ENCODE measurements around the gene STON2.

STON2 gene

DNA sequence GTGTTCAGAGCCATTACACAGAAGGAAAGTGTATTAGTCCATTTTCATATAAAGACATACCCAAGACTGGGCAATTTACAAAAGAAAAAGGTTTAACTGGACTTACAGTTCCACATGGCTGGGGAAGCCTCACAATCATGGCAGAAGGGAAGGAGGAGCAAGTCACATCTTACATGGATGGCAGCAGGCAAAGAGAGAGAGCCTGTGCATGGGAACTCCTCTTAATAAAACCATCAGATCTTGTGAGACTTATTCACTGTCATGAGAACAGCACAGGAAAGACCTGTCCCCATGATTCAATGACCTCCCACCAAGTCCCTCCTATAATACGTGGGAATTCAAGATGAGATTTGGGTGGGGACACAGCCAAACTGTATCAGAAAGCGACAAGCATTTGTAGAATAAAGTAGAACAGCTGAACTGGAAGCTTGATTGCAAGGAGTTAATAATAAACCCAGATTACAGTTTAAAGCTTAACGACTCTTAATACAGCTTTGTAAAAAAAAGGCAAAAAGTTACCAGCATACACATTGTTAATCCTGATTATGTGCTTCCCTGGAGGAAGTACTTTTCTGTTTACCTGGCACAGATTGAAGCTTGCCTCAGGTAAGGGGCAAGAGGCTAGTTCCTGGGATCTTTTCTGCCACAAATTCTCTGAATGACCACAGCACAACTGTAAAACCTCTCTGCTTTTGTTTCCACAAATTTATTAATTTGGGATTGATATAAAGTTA lies 18.1 kb upstream of the STON2 start:
- DNase-seq (ENCODE audit: low read depth): no peak
- TF ChIP-seq, protein P1, sequence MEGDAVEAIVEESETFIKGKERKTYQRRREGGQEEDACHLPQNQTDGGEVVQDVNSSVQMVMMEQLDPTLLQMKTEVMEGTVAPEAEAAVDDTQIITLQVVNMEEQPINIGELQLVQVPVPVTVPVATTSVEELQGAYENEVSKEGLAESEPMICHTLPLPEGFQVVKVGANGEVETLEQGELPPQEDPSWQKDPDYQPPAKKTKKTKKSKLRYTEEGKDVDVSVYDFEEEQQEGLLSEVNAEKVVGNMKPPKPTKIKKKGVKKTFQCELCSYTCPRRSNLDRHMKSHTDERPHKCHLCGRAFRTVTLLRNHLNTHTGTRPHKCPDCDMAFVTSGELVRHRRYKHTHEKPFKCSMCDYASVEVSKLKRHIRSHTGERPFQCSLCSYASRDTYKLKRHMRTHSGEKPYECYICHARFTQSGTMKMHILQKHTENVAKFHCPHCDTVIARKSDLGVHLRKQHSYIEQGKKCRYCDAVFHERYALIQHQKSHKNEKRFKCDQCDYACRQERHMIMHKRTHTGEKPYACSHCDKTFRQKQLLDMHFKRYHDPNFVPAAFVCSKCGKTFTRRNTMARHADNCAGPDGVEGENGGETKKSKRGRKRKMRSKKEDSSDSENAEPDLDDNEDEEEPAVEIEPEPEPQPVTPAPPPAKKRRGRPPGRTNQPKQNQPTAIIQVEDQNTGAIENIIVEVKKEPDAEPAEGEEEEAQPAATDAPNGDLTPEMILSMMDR (conservative IDR thresholded peaks at IDR 0.05; ENCODE audit: low read depth, low read length): no peak
- H3K4me3 ChIP-seq (ENCODE audit: low read depth, low read length): no peak overlapping the region

DNA sequence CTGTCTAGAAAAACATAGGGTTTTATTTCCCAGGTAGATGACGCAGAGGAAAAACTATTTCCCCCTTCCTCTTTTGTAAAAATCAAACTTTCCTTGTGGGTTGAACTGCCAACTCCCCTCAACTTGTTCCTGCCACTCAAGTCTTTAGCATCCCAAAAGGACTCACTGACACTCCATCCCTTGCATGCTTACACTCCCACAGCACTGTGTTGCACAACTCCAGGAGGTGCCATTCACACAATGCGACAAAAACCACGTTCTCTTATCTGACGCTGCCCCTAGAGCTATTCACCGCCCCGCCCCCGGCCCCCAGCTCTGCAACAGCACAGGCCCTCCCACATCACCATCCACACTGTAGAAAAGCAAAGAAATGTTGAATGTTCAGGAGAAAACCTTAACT lies 16.9 kb upstream of the STON2 start:
- no peak for DNase-seq (ENCODE audit: low read depth)
- TF ChIP-seq, protein P1 (conservative IDR thresholded peaks at IDR 0.05; ENCODE audit: low read depth, low read length): no peak
- H3K4me3 ChIP-seq (ENCODE audit: low read depth, low read length): no peak overlapping the region

DNA sequence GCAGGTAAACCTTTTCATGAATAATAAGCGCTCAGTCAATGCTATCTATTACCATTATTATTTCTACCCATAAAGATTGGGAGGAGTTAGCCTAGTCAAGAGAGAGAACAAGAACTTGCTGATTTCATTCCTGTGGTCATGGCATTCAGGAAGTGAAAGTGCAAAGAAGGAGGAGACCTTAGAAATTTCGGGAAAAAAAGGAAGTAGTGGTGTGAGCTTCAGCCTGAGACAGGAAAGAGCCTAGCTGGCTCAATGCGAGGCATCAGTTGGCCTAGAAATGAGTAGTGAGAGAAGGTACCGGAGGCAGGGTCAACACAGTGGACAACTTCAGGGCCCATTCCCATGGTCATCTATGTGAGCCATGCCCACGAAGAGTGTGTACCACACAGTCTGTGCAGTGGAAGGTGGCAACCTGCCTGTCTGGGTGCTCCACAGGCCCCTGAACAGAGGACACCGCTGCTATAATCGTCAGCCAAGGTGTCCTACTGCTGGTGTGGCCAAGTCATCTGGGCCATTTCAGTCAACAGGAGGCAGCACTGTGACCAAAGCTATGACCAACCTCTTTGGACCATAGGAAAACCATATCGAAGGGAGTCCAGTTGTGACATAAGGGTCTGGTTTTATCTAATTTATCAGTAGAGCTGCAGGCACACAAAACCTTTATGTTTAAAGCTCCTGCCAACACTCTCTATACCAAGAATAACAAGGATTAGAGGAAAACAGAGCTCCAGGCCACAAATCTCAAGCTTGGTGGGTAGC lies 16.2 kb upstream of the STON2 start:
- H3K4me3 ChIP-seq (ENCODE audit: low read depth, low read length): no peak overlapping the region
- TF ChIP-seq, protein P1 (conservative IDR thresholded peaks at IDR 0.05; ENCODE audit: low read depth, low read length): no peak
- no peak for DNase-seq (ENCODE audit: low read depth)

DNA sequence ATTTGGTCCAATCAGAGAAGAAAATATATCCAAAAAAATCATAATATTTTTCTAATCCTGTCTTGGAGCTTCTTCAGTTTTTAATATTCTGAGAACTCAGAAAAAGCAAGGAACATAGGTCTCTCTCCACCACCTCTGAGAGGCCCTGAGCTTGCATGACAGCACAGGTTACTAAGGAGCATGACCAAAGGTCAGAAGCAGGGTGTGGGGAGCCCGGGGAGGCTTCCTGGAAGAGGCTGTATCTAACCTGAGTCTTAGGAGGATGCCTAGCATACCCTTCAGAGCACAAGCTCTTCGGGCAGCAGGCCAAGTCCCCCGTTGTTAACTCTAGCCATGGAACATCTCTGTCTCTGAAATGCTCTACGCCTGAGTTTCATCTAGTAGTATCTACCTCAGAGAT lies 15.7 kb upstream of the STON2 start:
- no peak overlapping the region for H3K4me3 ChIP-seq (ENCODE audit: low read depth, low read length)
- TF ChIP-seq, protein P1 (conservative IDR thresholded peaks at IDR 0.05; ENCODE audit: low read depth, low read length): no peak
- no peak for DNase-seq (ENCODE audit: low read depth)

DNA sequence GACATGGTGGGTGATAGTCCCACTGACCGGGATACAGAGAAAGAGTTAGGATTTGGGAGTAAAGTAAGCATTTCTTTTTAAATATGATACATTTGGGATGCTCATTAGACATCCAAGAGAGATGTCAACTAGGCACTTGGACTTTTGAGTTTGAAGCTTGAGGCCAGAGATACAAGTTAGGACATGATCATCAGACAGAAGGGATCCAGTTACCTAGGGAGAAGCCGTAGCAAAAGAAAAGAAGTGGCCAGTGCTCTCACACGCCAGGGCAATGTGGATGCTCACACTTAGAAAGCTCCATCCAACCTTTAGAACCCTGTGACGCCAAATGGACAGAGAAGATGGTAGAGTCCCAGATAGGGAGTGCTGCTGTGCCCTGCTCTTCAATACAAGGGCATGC lies 14.0 kb upstream of the STON2 start:
- no peak for DNase-seq (ENCODE audit: low read depth)
- TF ChIP-seq, protein P1 (conservative IDR thresholded peaks at IDR 0.05; ENCODE audit: low read depth, low read length): no peak

DNA sequence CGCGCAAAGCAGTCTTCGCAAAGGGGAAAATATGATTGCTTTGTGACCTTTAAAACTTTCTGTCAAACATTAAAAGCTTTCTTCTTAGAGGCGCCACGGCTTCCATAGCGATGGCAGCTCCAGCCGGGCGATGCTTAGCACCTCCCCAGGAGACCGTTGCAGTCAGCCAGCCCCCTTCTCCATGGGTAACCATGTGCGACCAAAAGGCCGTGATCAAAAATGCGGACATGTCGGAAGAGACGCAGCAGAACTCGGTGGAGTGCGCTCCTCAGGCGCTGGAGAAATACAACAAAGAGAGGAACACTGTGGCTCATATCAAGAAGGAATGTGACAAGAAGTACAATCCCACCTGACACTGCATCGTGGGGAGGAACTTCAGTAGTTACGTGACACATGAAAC lies 12.7 kb upstream of the STON2 start:
- H3K4me3 ChIP-seq (ENCODE audit: low read depth, low read length): no peak overlapping the region
- TF ChIP-seq, protein P1 (conservative IDR thresholded peaks at IDR 0.05; ENCODE audit: low read depth, low read length): no peak
- DNase-seq (ENCODE audit: low read depth): no peak

More for the DNA sequence above, 14.0 kb upstream of the STON2 start:
- H3K4me3 ChIP-seq (ENCODE audit: low read depth, low read length): no peak overlapping the region

All from choroid plexus epithelial cell (primary cell).